ENCODE data around the gene ARPC2. TPM values are rescaled to one million over a fixed set of nuclear protein-coding genes. Genes with fewer than 3 reads are reported as not detected.

ARPC2 gene
- total RNA-seq, 1 experiment from 2014 or later = 187 TPM

DNA sequence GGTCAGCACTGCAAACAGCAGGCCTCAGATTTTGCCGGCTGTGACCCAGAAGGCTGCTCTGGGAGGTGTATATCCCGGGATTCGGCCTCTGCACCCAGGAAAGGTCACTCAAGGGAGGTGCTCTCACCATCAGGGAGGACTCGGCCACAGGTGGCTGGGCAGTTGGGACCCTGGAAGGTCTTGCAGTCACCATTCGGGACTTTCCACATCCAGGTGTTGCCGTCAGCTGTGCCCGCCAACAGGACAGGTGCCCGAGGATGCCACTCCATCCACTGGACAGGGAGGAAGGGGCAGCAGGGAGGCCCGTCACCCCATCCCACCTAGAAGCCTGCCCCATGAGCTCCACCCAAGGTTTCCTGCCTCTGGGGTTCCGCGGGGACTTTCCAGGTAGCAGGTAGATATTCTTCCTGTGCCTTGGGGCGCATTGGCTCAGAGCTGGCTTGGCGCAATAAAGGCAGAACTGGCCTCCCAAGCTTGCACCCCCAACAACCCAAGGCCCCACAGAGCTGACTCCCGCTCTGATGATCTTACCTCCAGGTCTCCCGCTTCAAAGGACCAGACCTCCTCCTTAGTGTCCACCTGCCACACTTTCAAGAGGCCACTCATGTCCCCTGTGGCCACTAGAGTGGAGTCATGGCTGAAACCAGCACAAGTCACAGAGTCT lies 49.5 kb downstream of the ARPC2 start:
- ChIA-PET POLR2A (no interaction called here), CTCF (no interaction called here), RAD21 (ENCODE audit: low non-redundant PET in 1 of 2, low total read pairs in 2 of 2, uncharacterized antibody in 2 of 2, unreplicated experiment in 2 of 2) (no interaction called here)
- Histone ChIP-seq H3K9ac (ENCODE audit: low read length) (no peak overlapping the region), H3K4me3 (replicated peaks in 1 of 2; ENCODE audit: low read depth in 1 of 2, low read length in 2 of 2) (no peak overlapping the region), H3K4me2 (ENCODE audit: low read length) (no peak overlapping the region), H3K9me3 (ENCODE audit: control insufficient read depth in 1 of 2, insufficient read depth in 1 of 2, low read depth in 1 of 2, low read length in 2 of 2) (no peaks in the 10 kb centered on the region), H3K27me3 (ENCODE audit: insufficient read depth, low read length) (no peaks in the 10 kb centered on the region), H3K4me1 (ENCODE audit: control insufficient read depth in 1 of 2, insufficient read depth in 2 of 2, low read length in 2 of 2) (peaks cover 3 to 11% of the 10 kb centered on the region in 2 experiments), H2AFZ (ENCODE audit: low read depth, low read length, poor library complexity, severe bottlenecking) (no peak overlapping the region), H3K79me2 (ENCODE audit: insufficient read depth, low read length) (peaks cover 20% of the 10 kb centered on the region), H3K27ac (ENCODE audit: low read depth, low read length) (no peak overlapping the region), H3K36me3 (ENCODE audit: control insufficient read depth in 1 of 2, insufficient read depth in 2 of 2, low read length in 2 of 2) (peaks cover 12 to 14% of the 10 kb centered on the region in 2 experiments; a peak in 3 of 4 replicates), H4K20me1 (ENCODE audit: insufficient read depth) (no peaks in the 10 kb centered on the region), H3K9me2 (ENCODE audit: insufficient read depth) (no peaks in the 10 kb centered on the region)
- intact Hi-C loops (cut with micrococcal nuclease) = no loop called here
- no peak for DNase-seq (ENCODE audit: low read depth, low spot score)
- BruUV-seq (replicated peaks) = no TSS peak
- ATAC-seq = no peak
- TF ChIP-seq ELF1 (IDR thresholded peaks at IDR 0.05; ENCODE audit: borderline replicate concordance, low read depth) = no peak
- TF ChIP-seq SP1 (IDR thresholded peaks at IDR 0.05; ENCODE audit: low read depth) = no peak
- TF ChIP-seq POLR2A (IDR thresholded peaks at IDR 0.05; ENCODE audit: borderline replicate concordance, extremely low read depth, insufficient read depth, insufficient read length) = no peak
- no peak for TF ChIP-seq EGR1 (IDR thresholded peaks at IDR 0.05; ENCODE audit: low read depth)
- TF ChIP-seq, protein P1, sequence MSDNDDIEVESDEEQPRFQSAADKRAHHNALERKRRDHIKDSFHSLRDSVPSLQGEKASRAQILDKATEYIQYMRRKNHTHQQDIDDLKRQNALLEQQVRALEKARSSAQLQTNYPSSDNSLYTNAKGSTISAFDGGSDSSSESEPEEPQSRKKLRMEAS (IDR thresholded peaks at IDR 0.05) = no peak
- TF ChIP-seq YY1 (IDR thresholded peaks at IDR 0.05; ENCODE audit: extremely low read depth, insufficient replicate concordance, low read depth, low read length) = no peak
- TF ChIP-seq SRF (IDR thresholded peaks at IDR 0.05; ENCODE audit: low read depth) = no peak
- no peak for TF ChIP-seq TCF7L2 (IDR thresholded peaks at IDR 0.05; ENCODE audit: borderline replicate concordance, extremely low read depth, insufficient read depth, insufficient read length)

DNA sequence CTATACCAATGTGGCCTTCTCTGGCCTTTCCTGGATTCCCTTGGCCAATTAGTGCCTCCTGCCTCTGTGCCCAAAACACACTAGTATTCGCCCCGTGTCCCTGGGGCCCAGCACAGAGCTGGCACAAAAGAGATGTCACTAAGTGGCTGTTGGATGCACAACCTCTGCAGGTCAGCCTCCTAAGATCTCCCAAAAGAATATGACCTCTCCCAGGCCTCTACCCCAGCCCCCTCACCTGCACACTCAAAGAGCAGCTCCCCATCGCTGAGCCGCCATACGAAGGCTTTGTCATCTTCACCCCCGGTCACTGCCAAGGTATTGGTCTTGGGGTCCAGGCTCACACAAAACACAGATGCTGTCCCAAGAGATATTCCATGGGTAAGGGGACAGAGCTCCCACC lies 50.3 kb downstream of the ARPC2 start:
- H3K4me2 ChIP-seq (ENCODE audit: low read length) = no peak overlapping the region
- H3K9me2 ChIP-seq (ENCODE audit: insufficient read depth) = no peaks in the 10 kb centered on the region
- H3K4me3 ChIP-seq (replicated peaks in 1 of 2; ENCODE audit: low read depth in 1 of 2, low read length in 2 of 2) = no peak overlapping the region
- ATAC-seq = no peak
- ChIA-PET CTCF (no interaction called here), RAD21 (ENCODE audit: low non-redundant PET in 1 of 2, low total read pairs in 2 of 2, uncharacterized antibody in 2 of 2, unreplicated experiment in 2 of 2) (no interaction called here), POLR2A (no interaction called here)
- no peaks in the 10 kb centered on the region for H4K20me1 ChIP-seq (ENCODE audit: insufficient read depth)
- H3K4me1 ChIP-seq (ENCODE audit: control insufficient read depth in 1 of 2, insufficient read depth in 2 of 2, low read length in 2 of 2) = peaks cover 8 to 19% of the 10 kb centered on the region in 2 experiments
- intact Hi-C loops (cut with micrococcal nuclease) = no loop called here
- no peak for DNase-seq (ENCODE audit: low read depth, low spot score)
- H3K27me3 ChIP-seq (ENCODE audit: insufficient read depth, low read length) = no peaks in the 10 kb centered on the region
- H2AFZ ChIP-seq (ENCODE audit: low read depth, low read length, poor library complexity, severe bottlenecking) = no peak overlapping the region
- H3K9ac ChIP-seq (ENCODE audit: low read length) = no peak overlapping the region
- peaks cover 12 to 14% of the 10 kb centered on the region in 2 experiments; a peak in 3 of 4 replicates for H3K36me3 ChIP-seq (ENCODE audit: control insufficient read depth in 1 of 2, insufficient read depth in 2 of 2, low read length in 2 of 2)
- BruUV-seq (replicated peaks) = no TSS peak
- H3K27ac ChIP-seq (ENCODE audit: low read depth, low read length) = no peak overlapping the region
- no peak for TF ChIP-seq EGR1 (IDR thresholded peaks at IDR 0.05; ENCODE audit: low read depth)
- TF ChIP-seq CBX3 (IDR thresholded peaks at IDR 0.05; ENCODE audit: low read depth) = no peak
- TF ChIP-seq EZH2phosphoT487 (IDR thresholded peaks at IDR 0.05; ENCODE audit: borderline replicate concordance) = no peak
- TF ChIP-seq SRF (IDR thresholded peaks at IDR 0.05; ENCODE audit: low read depth) = no peak
- no peak for TF ChIP-seq SIN3A (IDR thresholded peaks at IDR 0.05; ENCODE audit: low read depth)
- no peak for TF ChIP-seq ELF1 (IDR thresholded peaks at IDR 0.05; ENCODE audit: borderline replicate concordance, low read depth)
- TF ChIP-seq SP1 (IDR thresholded peaks at IDR 0.05; ENCODE audit: low read depth) = no peak
- no peak for TF ChIP-seq TCF7L2 (IDR thresholded peaks at IDR 0.05; ENCODE audit: borderline replicate concordance, extremely low read depth, insufficient read depth, insufficient read length)
- no peak for TF ChIP-seq POLR2A (IDR thresholded peaks at IDR 0.05; ENCODE audit: borderline replicate concordance, extremely low read depth, insufficient read depth, insufficient read length)
- no peak for TF ChIP-seq ZFX (IDR thresholded peaks at IDR 0.05)
- TF ChIP-seq RAD21 (IDR thresholded peaks at IDR 0.05; ENCODE audit: low read depth) = no peak
- no peaks in the 10 kb centered on the region for H3K9me3 ChIP-seq (ENCODE audit: control insufficient read depth in 1 of 2, insufficient read depth in 1 of 2, low read depth in 1 of 2, low read length in 2 of 2)
- H3K79me2 ChIP-seq (ENCODE audit: insufficient read depth, low read length) = peaks cover 23% of the 10 kb centered on the region

Measured in HCT116 (cell line).